Left lung (tissue), 10 donors: Measurements from ENCODE around the gene RREB1. TPM values are rescaled to one million over a fixed set of nuclear protein-coding genes. Genes with fewer than 3 reads are reported as not detected.

Experiments used
- ATAC-seq: fragments of 200-7000 bp; cut with Tn5 transposase; one replicate; pipeline ENCODE4 v1.9.1; 2020; ENCODE audit warnings: moderate library complexity
- DNase-seq, 4 donors: peaks; one replicate each; pipeline ENCODE4 v3.0.0-alpha.2; 2013 to 2020
- H3K27ac ChIP-seq, 2 donors: fragments of 200-600 bp; sonication (generic) in 1 of 2; one replicate each; pipeline versions ENCODE4 v1.5.0 to v1.8.0; 2020 to 2021
- H3K27me3 ChIP-seq, 2 donors: fragments of 200-600 bp; sonication (generic) in 1 of 2; one replicate each; pipeline versions ENCODE4 v1.5.0 to v1.8.0; 2020 to 2021
- H3K36me3 ChIP-seq, 2 donors: fragments of 200-600 bp; sonication (generic) in 1 of 2; one replicate each; pipeline versions ENCODE4 v1.5.0 to v1.8.0; 2020 to 2021
- H3K4me1 ChIP-seq, 2 donors: fragments of 200-600 bp; one replicate each; pipeline ENCODE4 v1.8.0; 2021
- H3K4me3 ChIP-seq, 2 donors: fragments of 200-600 bp; sonication (generic) in 1 of 2; one replicate each; pipeline versions ENCODE4 v1.5.0 to v1.8.0; 2020 to 2021; ENCODE audit warnings: mild to moderate bottlenecking in 1 of 2
- H3K9me3 ChIP-seq, 2 donors: fragments of 200-600 bp; sonication (generic) in 1 of 2; one replicate each; pipeline versions ENCODE4 v1.5.0 to v1.8.0; 2020 to 2021
- CTCF ChIP-seq, 2 donors: fragments of 200-600 bp; sonication (generic) in 1 of 2; IDR thresholded peaks; one replicate each; pipeline versions ENCODE4 v1.5.0 to v1.8.0; 2021; ENCODE audit warnings: antibody characterized with exemption in 2 of 2
- intact Hi-C, 2 donors: fragments of 100-400 bp; cut with DNase I; formaldehyde crosslinking; loops; one replicate each; pipeline versions ENCODE4 v1.11.2 to v1.14.2; 2022
- polyA plus RNA-seq, 6 donors: library from polyadenylated mRNA; unstranded; fragments of 120-200 nt; gene quantifications; one replicate each; pipeline ENCODE4 v1.2.1, GENCODE V29; 2013; ENCODE audit not compliant: insufficient read length in 6 of 6
- total RNA-seq, 2 donors: library from RNA; stranded (reverse); fragmentation: NEBNext Ultra II Directional; extraction: Animal tissue kit (Norgen Biotek cat#: 25700); gene quantifications; one replicate each; pipeline ENCODE4 v1.2.1, GENCODE V29; 2021
- donor health status: DM: no; HTN: yes; CAD: no.
- donor health status: DM: no; HTN: no; CAD: no.

The RREB1 gene
- total and polyA plus RNA-seq, 8 donors: 24.1 to 54.0 (median 27.6) TPM

GRCh38 chr6:7139835-7140470 is 32.2 kb downstream of the RREB1 start:
- H3K27me3 ChIP-seq: no peaks in the 10 kb centered on the region
- peak overlapping the region in 1 of 2 donors; percentile 60 for H3K4me3 ChIP-seq
- H3K27ac ChIP-seq: peak overlapping the region; percentile 96 to 97
- no peaks in the 10 kb centered on the region for H3K36me3 ChIP-seq
- DNase-seq (no peak), ATAC-seq (no peak)
- H3K4me1 ChIP-seq: peaks cover 30 to 85% of the 10 kb centered on the region in 2 donors
- intact Hi-C loops: loop anchor here in 1 of 2 donors (10.0 kb wide), 1 partner anchor 635 kb away; no protein-coding TSS in a partner anchor
- no peaks in the 10 kb centered on the region for H3K9me3 ChIP-seq
- TF ChIP-seq CTCF (IDR thresholded peaks at IDR 0.05): no peak

- peak; percentile 92 for ATAC-seq
- no peak for TF ChIP-seq CTCF (IDR thresholded peaks at IDR 0.05)
- intact Hi-C loops: loop anchor here in 1 of 2 donors (10.0 kb wide), 1 partner anchor 634 kb away; no protein-coding TSS in a partner anchor
- H3K4me3 ChIP-seq: peak overlapping the region; percentile 58 to 60
- peaks cover 39 to 93% of the 10 kb centered on the region in 2 donors for H3K4me1 ChIP-seq
- H3K27me3 ChIP-seq: no peaks in the 10 kb centered on the region
- no peaks in the 10 kb centered on the region for H3K36me3 ChIP-seq
- DNase-seq: peak; percentile 80 to 97 (median 90)
- peak overlapping the region; percentile 96 to 97 for H3K27ac ChIP-seq
- H3K9me3 ChIP-seq: no peaks in the 10 kb centered on the region
These were observed 33.0 kb downstream of the RREB1 start for GRCh38 chr6:7140631-7141378.

- DNase-seq (peak in 1 of 4 donors; percentile 72), ATAC-seq (no peak)
- Histone ChIP-seq H3K27ac (peak overlapping the region; percentile 96 to 97), H3K9me3 (no peaks in the 10 kb centered on the region), H3K27me3 (no peaks in the 10 kb centered on the region), H3K4me1 (peaks cover 42 to 94% of the 10 kb centered on the region in 2 donors), H3K4me3 (no peak overlapping the region), H3K36me3 (no peaks in the 10 kb centered on the region)
- no peak for TF ChIP-seq CTCF (IDR thresholded peaks at IDR 0.05)
- intact Hi-C loops: loop anchor here in 1 of 2 donors (10.0 kb wide), 1 partner anchor 632 kb away; no protein-coding TSS in a partner anchor
These were observed 34.6 kb downstream of the RREB1 start for GRCh38 chr6:7142228-7142801.

- intact Hi-C loops: loop anchor here in 1 of 2 donors (10.0 kb wide), 1 partner anchor 632 kb away; no protein-coding TSS in a partner anchor
- no peak for TF ChIP-seq CTCF (IDR thresholded peaks at IDR 0.05)
- Histone ChIP-seq H3K27ac (peak overlapping the region in 1 of 2 donors; percentile 19), H3K27me3 (no peaks in the 10 kb centered on the region), H3K4me3 (no peak overlapping the region), H3K4me1 (peaks cover 41 to 94% of the 10 kb centered on the region in 2 donors), H3K36me3 (no peaks in the 10 kb centered on the region), H3K9me3 (no peaks in the 10 kb centered on the region)
- no peak for DNase-seq
- ATAC-seq: no peak
These were observed 35.2 kb downstream of the RREB1 start for GRCh38 chr6:7142918-7143475.
